GM12878 (cell line): ENCODE measurements around the gene NAA10. TPM values are rescaled to one million over a fixed set of nuclear protein-coding genes. Genes with fewer than 3 reads are reported as not detected.

ENCODE experiments used
- BHLHE40 ChIP-seq, 2 experiments: fragments of 450-650 bp in 1 of 2; IDR thresholded peaks; 2 replicates each; pipeline ENCODE4 v1.6.1; 2011 to 2017; ENCODE audit warnings: low read depth in 2 of 2, borderline replicate concordance in 1 of 2, improper control_type of control experiment in 1 of 2, low read length in 1 of 2, mild to moderate bottlenecking in 1 of 2
- IKZF1 ChIP-seq: fragments of 450-650 bp; conservative IDR thresholded peaks from 2 replicates; pipeline ENCODE4 v1.6.1; 2017; ENCODE audit warnings: antibody characterized with exemption, mild to moderate bottlenecking
- MTA2 ChIP-seq: fragments of 450-650 bp; IDR thresholded peaks from 2 replicates; pipeline ENCODE4 v1.6.1; 2016; ENCODE audit warnings: low read depth, mild to moderate bottlenecking, moderate library complexity
- PAX5 ChIP-seq: IDR thresholded peaks from 2 replicates; pipeline ENCODE4 v1.6.1; 2011; ENCODE audit warnings: low read depth, low read length, borderline replicate concordance
- SREBF2 ChIP-seq: IDR thresholded peaks from 2 replicates; pipeline ENCODE4 v1.6.1; 2012; ENCODE audit warnings: mild to moderate bottlenecking, low read length
- ZNF217 ChIP-seq: fragments of 450-650 bp; IDR thresholded peaks from 2 replicates; pipeline ENCODE4 v1.6.1; 2017; ENCODE audit warnings: antibody characterized with exemption, mild to moderate bottlenecking
- polyA plus RNA-seq, 11 experiments: library from polyadenylated mRNA; depleted of rRNA in 4 of 11; unstranded in 6 of 11; stranded (reverse) in 5 of 11; fragments of >200 nt; fragmentation: Nextera tagmentation in 4 of 11; fragmentation: Illumina TruSeq in 1 of 11; extraction: Ambion mirVana in 4 of 11; extraction: Trizol in 1 of 11; gene quantifications; 1 replicate in 1 of 11; 2 replicates in 10 of 11; pipeline versions ENCODE4 v1.2.1 to v1.2.3, GENCODE V29; 2011 to 2016; ENCODE audit warnings: inconsistent platforms in 2 of 11, missing spikeins in 2 of 11, low read depth in 1 of 11
- total RNA-seq, 4 experiments: library from RNA; depleted of rRNA in 3 of 4; stranded (reverse); fragments of >200 nt in 3 of 4; fragmentation: Illumina TruSeq in 1 of 4; extraction: Trizol in 1 of 4; gene quantifications; 2 replicates each; pipeline versions ENCODE4 v1.2.1 to v1.2.3, GENCODE V29; 2013 to 2021
- TF ChIP-seq, protein P1 (sequence below): fragments of 150-350 bp; IDR thresholded peaks from 2 replicates; pipeline ENCODE4 v1.6.1; 2016; ENCODE audit warnings: low read depth, low read length
- TF ChIP-seq, protein P2 (sequence below): fragments of 150-350 bp; IDR thresholded peaks from 2 replicates; pipeline ENCODE4 v1.6.1; 2014; ENCODE audit warnings: mild to moderate bottlenecking, low read depth, low read length
- TF ChIP-seq, protein P3 (sequence below): fragments of 450-650 bp; IDR thresholded peaks from 2 replicates; pipeline ENCODE4 v1.6.1; 2018; ENCODE audit warnings: borderline replicate concordance, mild to moderate bottlenecking; ENCODE audit not compliant: partially characterized antibody
- TF ChIP-seq, protein P4 (sequence below): fragments of 450-650 bp; IDR thresholded peaks from 2 replicates; pipeline ENCODE4 v1.6.1; 2017; ENCODE audit warnings: low read depth, mild to moderate bottlenecking, moderate library complexity
- TF ChIP-seq, protein P5 (sequence below): fragments of 450-650 bp; IDR thresholded peaks from 2 replicates; pipeline ENCODE4 v1.6.1; 2018; ENCODE audit warnings: mild to moderate bottlenecking, low read depth, moderate library complexity; ENCODE audit not compliant: partially characterized antibody
- TF ChIP-seq, protein P6 (sequence below): fragments of 450-650 bp; IDR thresholded peaks from 2 replicates; pipeline ENCODE4 v1.6.1; 2017; ENCODE audit warnings: mild to moderate bottlenecking

NAA10 gene
- total and polyA plus RNA-seq, 10 of the 15 experiments (the other 5 are each of a cell fraction or from before 2014, with no cell fraction given), result 7.9 to 212 (median 98.9) TPM

DNA sequence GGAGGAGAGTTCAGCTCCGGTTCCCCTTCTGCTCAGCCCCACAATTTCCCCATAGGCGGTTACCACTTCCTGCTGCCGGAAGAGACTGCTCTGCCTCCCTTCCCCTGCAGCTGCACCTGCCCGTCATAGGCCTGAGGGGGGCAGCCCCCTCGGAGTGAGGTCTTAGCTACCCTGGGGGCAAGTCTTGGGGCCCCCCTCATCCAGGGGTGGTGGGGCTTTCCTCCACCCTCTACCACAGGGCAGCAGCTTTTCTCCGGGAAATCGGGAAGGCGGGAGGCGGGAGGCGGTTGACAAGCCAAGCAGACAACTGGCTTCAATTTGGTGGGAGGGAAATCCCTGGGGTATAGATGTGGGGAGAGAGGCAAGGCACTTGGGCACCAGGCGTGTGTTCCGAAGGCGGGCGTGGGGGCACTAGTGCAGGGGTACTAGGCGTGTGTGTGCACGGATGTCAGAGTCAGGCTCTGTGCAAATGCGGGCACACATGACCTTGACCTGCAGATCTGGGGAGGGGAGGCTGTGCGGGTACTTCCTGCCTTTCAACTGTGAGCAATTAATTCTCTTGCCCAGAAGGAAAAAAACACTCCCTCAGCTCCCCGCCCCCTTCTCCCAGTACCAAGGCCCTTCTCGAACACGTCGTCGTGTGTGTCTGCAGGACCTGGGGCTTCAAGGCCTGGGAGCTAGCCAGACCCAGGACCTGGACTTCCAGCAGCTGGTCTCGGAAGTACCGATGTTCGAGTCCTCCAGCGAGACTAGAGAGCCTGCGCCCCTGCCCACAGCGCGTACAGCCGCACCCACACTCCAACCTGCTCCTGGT, 7.8 kb downstream of the NAA10 start (continued):
- TF ChIP-seq BHLHE40 (IDR thresholded peaks at IDR 0.05; ENCODE audit: borderline replicate concordance in 1 of 2, low read depth in 2 of 2, low read length in 1 of 2) (peak in 1 of 2 experiments; percentile 39; a peak in 2 of 4 replicates), IKZF1 (peak; percentile 69; the same call in 1 of the 2 replicates), MTA2 (peak; percentile 15; the same call in 1 of the 2 replicates), SREBF2 (no peak), PAX5 (0 out of 2 replicates have a peak, but pooled peaks have one; percentile 60), ZNF217 (no peak)
- TF ChIP-seq, protein P1, sequence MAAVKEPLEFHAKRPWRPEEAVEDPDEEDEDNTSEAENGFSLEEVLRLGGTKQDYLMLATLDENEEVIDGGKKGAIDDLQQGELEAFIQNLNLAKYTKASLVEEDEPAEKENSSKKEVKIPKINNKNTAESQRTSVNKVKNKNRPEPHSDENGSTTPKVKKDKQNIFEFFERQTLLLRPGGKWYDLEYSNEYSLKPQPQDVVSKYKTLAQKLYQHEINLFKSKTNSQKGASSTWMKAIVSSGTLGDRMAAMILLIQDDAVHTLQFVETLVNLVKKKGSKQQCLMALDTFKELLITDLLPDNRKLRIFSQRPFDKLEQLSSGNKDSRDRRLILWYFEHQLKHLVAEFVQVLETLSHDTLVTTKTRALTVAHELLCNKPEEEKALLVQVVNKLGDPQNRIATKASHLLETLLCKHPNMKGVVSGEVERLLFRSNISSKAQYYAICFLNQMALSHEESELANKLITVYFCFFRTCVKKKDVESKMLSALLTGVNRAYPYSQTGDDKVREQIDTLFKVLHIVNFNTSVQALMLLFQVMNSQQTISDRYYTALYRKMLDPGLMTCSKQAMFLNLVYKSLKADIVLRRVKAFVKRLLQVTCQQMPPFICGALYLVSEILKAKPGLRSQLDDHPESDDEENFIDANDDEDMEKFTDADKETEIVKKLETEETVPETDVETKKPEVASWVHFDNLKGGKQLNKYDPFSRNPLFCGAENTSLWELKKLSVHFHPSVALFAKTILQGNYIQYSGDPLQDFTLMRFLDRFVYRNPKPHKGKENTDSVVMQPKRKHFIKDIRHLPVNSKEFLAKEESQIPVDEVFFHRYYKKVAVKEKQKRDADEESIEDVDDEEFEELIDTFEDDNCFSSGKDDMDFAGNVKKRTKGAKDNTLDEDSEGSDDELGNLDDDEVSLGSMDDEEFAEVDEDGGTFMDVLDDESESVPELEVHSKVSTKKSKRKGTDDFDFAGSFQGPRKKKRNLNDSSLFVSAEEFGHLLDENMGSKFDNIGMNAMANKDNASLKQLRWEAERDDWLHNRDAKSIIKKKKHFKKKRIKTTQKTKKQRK, result no peak
- TF ChIP-seq, protein P2, sequence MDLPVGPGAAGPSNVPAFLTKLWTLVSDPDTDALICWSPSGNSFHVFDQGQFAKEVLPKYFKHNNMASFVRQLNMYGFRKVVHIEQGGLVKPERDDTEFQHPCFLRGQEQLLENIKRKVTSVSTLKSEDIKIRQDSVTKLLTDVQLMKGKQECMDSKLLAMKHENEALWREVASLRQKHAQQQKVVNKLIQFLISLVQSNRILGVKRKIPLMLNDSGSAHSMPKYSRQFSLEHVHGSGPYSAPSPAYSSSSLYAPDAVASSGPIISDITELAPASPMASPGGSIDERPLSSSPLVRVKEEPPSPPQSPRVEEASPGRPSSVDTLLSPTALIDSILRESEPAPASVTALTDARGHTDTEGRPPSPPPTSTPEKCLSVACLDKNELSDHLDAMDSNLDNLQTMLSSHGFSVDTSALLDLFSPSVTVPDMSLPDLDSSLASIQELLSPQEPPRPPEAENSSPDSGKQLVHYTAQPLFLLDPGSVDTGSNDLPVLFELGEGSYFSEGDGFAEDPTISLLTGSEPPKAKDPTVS, result no peak
- TF ChIP-seq, protein P3, sequence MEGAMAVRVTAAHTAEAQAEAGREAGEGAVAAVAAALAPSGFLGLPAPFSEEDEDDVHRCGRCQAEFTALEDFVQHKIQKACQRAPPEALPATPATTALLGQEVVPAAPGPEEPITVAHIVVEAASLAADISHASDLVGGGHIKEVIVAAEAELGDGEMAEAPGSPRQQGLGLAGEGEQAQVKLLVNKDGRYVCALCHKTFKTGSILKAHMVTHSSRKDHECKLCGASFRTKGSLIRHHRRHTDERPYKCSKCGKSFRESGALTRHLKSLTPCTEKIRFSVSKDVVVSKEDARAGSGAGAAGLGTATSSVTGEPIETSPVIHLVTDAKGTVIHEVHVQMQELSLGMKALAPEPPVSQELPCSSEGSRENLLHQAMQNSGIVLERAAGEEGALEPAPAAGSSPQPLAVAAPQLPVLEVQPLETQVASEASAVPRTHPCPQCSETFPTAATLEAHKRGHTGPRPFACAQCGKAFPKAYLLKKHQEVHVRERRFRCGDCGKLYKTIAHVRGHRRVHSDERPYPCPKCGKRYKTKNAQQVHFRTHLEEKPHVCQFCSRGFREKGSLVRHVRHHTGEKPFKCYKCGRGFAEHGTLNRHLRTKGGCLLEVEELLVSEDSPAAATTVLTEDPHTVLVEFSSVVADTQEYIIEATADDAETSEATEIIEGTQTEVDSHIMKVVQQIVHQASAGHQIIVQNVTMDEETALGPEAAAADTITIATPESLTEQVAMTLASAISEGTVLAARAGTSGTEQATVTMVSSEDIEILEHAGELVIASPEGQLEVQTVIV, result no peak
- TF ChIP-seq, protein P4, sequence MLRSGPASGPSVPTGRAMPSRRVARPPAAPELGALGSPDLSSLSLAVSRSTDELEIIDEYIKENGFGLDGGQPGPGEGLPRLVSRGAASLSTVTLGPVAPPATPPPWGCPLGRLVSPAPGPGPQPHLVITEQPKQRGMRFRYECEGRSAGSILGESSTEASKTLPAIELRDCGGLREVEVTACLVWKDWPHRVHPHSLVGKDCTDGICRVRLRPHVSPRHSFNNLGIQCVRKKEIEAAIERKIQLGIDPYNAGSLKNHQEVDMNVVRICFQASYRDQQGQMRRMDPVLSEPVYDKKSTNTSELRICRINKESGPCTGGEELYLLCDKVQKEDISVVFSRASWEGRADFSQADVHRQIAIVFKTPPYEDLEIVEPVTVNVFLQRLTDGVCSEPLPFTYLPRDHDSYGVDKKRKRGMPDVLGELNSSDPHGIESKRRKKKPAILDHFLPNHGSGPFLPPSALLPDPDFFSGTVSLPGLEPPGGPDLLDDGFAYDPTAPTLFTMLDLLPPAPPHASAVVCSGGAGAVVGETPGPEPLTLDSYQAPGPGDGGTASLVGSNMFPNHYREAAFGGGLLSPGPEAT, result peak; percentile 59; the same call in 1 of the 2 replicates
- TF ChIP-seq, protein P5, sequence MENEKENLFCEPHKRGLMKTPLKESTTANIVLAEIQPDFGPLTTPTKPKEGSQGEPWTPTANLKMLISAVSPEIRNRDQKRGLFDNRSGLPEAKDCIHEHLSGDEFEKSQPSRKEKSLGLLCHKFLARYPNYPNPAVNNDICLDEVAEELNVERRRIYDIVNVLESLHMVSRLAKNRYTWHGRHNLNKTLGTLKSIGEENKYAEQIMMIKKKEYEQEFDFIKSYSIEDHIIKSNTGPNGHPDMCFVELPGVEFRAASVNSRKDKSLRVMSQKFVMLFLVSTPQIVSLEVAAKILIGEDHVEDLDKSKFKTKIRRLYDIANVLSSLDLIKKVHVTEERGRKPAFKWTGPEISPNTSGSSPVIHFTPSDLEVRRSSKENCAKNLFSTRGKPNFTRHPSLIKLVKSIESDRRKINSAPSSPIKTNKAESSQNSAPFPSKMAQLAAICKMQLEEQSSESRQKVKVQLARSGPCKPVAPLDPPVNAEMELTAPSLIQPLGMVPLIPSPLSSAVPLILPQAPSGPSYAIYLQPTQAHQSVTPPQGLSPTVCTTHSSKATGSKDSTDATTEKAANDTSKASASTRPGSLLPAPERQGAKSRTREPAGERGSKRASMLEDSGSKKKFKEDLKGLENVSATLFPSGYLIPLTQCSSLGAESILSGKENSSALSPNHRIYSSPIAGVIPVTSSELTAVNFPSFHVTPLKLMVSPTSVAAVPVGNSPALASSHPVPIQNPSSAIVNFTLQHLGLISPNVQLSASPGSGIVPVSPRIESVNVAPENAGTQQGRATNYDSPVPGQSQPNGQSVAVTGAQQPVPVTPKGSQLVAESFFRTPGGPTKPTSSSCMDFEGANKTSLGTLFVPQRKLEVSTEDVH, result no peak
- TF ChIP-seq, protein P6, sequence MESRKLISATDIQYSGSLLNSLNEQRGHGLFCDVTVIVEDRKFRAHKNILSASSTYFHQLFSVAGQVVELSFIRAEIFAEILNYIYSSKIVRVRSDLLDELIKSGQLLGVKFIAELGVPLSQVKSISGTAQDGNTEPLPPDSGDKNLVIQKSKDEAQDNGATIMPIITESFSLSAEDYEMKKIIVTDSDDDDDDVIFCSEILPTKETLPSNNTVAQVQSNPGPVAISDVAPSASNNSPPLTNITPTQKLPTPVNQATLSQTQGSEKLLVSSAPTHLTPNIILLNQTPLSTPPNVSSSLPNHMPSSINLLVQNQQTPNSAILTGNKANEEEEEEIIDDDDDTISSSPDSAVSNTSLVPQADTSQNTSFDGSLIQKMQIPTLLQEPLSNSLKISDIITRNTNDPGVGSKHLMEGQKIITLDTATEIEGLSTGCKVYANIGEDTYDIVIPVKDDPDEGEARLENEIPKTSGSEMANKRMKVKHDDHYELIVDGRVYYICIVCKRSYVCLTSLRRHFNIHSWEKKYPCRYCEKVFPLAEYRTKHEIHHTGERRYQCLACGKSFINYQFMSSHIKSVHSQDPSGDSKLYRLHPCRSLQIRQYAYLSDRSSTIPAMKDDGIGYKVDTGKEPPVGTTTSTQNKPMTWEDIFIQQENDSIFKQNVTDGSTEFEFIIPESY, result no peak
